ENCODE data around the gene FBXL16.

FBXL16 gene

DNA sequence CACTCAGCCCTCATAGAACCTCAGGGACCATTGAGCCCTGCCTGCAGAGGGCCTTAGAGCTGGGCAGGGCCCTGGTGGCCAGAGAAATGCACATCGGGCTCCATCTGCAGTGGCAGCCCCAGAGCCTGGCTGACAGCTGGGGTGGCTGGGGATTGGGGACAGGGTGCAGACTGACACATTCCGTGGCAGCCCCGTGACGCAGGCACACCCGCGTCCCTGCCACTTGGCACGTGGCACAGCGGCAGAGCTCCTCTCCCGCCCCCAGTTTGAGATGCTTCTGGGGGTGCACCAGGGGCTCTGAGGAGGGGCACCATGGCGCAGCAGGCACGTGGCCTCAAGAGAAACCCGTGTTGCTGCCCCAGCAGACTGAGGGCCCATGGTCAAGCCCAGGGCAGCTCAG, 2.2 kb downstream of the FBXL16 start:
- no peak for TF ChIP-seq CTCF (IDR thresholded peaks at IDR 0.05; ENCODE audit: low read depth, low read length, poor library complexity, severe bottlenecking)
- TF ChIP-seq EZH2phosphoT487 (IDR thresholded peaks at IDR 0.05; ENCODE audit: borderline replicate concordance, low read length), result no peak
- Histone ChIP-seq H3K27me3 (ENCODE audit: control insufficient read depth, low read length) (peaks cover 62% of the 10 kb centered on the region), H3K9me3 (ENCODE audit: control insufficient read depth, insufficient read depth, low read length) (no peaks in the 10 kb centered on the region), H3K36me3 (ENCODE audit: control insufficient read depth, low read length) (no peaks in the 10 kb centered on the region), H4K20me1 (ENCODE audit: control insufficient read depth, insufficient read depth, low read depth, low read length) (no peaks in the 10 kb centered on the region), H3F3A (ENCODE audit: control insufficient read depth, insufficient read depth) (no peaks in the 10 kb centered on the region), H3K4me2 (ENCODE audit: low read length) (no peak overlapping the region), H3K79me2 (ENCODE audit: control insufficient read depth, low read length) (no peaks in the 10 kb centered on the region), H3K4me1 (ENCODE audit: control insufficient read depth, low read length) (no peaks in the 10 kb centered on the region), H3K4me3 (ENCODE audit: low read length) (no peak overlapping the region), H3K27ac (ENCODE audit: low read depth, low read length) (no peak overlapping the region), H3K9me2 (replicated peaks; ENCODE audit: control insufficient read depth, low read length) (no peaks in the 10 kb centered on the region)

DNA sequence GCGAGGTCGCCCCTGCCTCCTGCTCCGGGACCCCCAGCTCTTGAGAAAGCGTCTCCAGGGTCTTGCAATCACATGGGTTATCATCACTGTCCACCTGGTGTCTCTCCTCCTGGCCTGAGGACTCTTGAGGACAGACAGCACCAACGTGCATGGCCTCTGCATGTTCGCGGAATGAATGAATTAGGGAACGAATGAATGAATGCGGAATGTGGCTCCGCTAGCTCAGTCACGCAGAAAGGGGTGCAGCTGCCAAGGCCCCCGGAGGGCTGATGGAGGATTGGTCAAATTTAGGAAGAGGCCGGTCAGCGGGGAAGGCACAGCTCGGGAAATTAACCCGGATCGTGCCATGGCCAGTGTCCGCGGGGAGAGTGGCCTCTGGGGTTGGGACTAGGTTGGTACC, 3.3 kb downstream of the FBXL16 start:
- Histone ChIP-seq H3K4me3 (ENCODE audit: low read length) (no peak overlapping the region), H3K4me2 (ENCODE audit: low read length) (no peak overlapping the region), H4K20me1 (ENCODE audit: control insufficient read depth, insufficient read depth, low read depth, low read length) (no peaks in the 10 kb centered on the region), H3K27ac (ENCODE audit: low read depth, low read length) (no peak overlapping the region), H3F3A (ENCODE audit: control insufficient read depth, insufficient read depth) (no peaks in the 10 kb centered on the region), H3K36me3 (ENCODE audit: control insufficient read depth, low read length) (no peaks in the 10 kb centered on the region), H3K9me3 (ENCODE audit: control insufficient read depth, insufficient read depth, low read length) (no peaks in the 10 kb centered on the region), H3K27me3 (ENCODE audit: control insufficient read depth, low read length) (peaks cover 61% of the 10 kb centered on the region), H3K79me2 (ENCODE audit: control insufficient read depth, low read length) (no peaks in the 10 kb centered on the region), H3K4me1 (ENCODE audit: control insufficient read depth, low read length) (no peaks in the 10 kb centered on the region), H3K9me2 (replicated peaks; ENCODE audit: control insufficient read depth, low read length) (no peaks in the 10 kb centered on the region)
- TF ChIP-seq EZH2phosphoT487 (IDR thresholded peaks at IDR 0.05; ENCODE audit: borderline replicate concordance, low read length) (no peak), CTCF (IDR thresholded peaks at IDR 0.05; ENCODE audit: low read depth, low read length, poor library complexity, severe bottlenecking) (no peak)

DNA sequence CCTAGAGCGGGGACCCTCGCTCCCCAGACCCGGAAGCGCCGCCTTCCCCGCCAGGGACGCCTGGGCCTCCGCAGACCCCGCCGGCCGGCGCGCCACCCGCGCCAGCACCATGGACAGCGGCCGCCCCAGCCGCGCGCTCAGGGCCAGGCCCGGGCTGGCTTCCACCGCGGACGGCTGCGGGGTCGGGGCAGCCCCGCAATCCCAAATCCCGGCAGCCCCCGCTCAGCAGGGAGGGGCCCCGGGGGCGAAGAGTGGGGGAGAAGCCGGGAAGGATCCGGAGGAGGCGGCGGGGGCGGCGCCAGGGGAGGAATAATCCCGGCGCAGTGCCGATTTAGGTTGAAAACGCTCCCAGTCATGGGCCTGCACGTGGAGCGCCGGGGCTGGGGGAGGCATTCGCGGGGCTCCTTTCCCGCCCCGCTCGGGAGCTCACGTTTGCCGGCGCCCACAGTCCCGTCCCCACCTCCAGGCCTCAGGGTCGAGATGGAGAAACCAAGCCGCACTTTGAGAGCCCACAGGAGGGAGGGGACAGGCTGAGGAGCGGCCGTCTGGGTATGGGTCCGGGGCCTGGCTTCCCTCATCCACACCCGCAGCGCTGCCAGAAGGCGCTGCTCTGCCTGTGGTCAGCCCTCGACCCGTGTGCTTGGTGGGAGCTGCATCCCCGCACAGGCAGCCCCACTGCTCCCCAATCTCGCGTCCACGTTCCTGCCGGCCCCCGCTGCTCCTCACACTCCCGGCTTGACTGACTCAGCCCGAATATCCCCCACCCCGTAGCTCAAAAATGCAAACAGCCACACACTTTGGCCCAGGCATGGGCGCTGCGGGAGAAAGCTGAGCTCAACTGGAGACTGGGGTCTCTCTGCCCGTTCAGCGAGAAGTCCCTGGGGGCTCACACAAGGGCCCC, 4.7 kb downstream of the FBXL16 start:
- Histone ChIP-seq H3K4me1 (ENCODE audit: control insufficient read depth, low read length) (peaks cover under 1% of the 10 kb centered on the region), H3K27me3 (ENCODE audit: control insufficient read depth, low read length) (peaks cover 49% of the 10 kb centered on the region), H4K20me1 (ENCODE audit: control insufficient read depth, insufficient read depth, low read depth, low read length) (no peaks in the 10 kb centered on the region), H3K9me3 (ENCODE audit: control insufficient read depth, insufficient read depth, low read length) (no peaks in the 10 kb centered on the region), H3F3A (ENCODE audit: control insufficient read depth, insufficient read depth) (no peaks in the 10 kb centered on the region), H3K4me2 (ENCODE audit: low read length) (no peak overlapping the region), H3K27ac (ENCODE audit: low read depth, low read length) (no peak overlapping the region), H3K9me2 (replicated peaks; ENCODE audit: control insufficient read depth, low read length) (no peaks in the 10 kb centered on the region), H3K36me3 (ENCODE audit: control insufficient read depth, low read length) (no peaks in the 10 kb centered on the region), H3K4me3 (ENCODE audit: low read length) (no peak overlapping the region), H3K79me2 (ENCODE audit: control insufficient read depth, low read length) (no peaks in the 10 kb centered on the region)
- no peak for TF ChIP-seq EZH2phosphoT487 (IDR thresholded peaks at IDR 0.05; ENCODE audit: borderline replicate concordance, low read length)
- no peak for TF ChIP-seq CTCF (IDR thresholded peaks at IDR 0.05; ENCODE audit: low read depth, low read length, poor library complexity, severe bottlenecking)
